Breast epithelium (tissue), 3 donors: ENCODE results near the gene PPFIA3.

Experiments
- POLR2A ChIP-seq: fragments of 450-650 bp; IDR thresholded peaks from one replicate; pipeline ENCODE4 v1.6.1; 2016; ENCODE audit warnings: antibody characterized with exemption, mild to moderate bottlenecking, moderate library complexity
- POLR2AphosphoS5 ChIP-seq, 3 donors: sonication (generic); formaldehyde crosslinking; IDR thresholded peaks; one replicate each; pipeline ENCODE4 v1.6.1; 2017; ENCODE audit warnings: antibody characterized with exemption in 3 of 3
- TF ChIP-seq, protein P1 (sequence below), 3 donors: fragments of 450-650 bp; IDR thresholded peaks; one replicate each; pipeline ENCODE4 v1.5.1; 2016 to 2017; ENCODE audit warnings: antibody characterized with exemption in 3 of 3, mild to moderate bottlenecking in 3 of 3, moderate library complexity in 3 of 3

DNA sequence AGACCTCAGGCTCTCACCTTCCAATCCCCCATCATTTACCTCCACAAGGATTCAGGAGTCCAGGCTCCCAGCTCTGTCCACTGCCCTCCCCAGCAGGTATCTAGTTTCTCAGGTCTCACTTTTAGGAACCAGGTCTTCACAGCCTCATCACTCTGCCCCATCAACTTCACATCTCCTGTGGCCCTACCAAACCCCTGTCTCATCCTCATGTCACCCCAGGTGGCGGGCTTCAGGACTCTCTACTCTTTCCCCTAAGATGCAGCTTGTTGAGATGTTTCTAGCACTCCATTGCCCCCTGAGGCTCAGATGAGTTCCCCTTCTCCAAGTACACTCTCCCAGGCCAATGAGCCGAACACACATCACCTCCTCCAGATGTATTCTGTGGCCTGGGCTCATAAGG, 1.5 kb downstream of the PPFIA3 start:
- TF ChIP-seq, protein P1, sequence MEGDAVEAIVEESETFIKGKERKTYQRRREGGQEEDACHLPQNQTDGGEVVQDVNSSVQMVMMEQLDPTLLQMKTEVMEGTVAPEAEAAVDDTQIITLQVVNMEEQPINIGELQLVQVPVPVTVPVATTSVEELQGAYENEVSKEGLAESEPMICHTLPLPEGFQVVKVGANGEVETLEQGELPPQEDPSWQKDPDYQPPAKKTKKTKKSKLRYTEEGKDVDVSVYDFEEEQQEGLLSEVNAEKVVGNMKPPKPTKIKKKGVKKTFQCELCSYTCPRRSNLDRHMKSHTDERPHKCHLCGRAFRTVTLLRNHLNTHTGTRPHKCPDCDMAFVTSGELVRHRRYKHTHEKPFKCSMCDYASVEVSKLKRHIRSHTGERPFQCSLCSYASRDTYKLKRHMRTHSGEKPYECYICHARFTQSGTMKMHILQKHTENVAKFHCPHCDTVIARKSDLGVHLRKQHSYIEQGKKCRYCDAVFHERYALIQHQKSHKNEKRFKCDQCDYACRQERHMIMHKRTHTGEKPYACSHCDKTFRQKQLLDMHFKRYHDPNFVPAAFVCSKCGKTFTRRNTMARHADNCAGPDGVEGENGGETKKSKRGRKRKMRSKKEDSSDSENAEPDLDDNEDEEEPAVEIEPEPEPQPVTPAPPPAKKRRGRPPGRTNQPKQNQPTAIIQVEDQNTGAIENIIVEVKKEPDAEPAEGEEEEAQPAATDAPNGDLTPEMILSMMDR (IDR thresholded peaks at IDR 0.05), result no peak
- TF ChIP-seq POLR2A (no peak), POLR2AphosphoS5 (IDR thresholded peaks at IDR 0.05) (no peak)
